ENCODE results near the gene ZNF417. TPM values are rescaled to one million over a fixed set of nuclear protein-coding genes. Genes with fewer than 3 reads are reported as not detected.

ZNF417 gene
- total and polyA plus RNA-seq, 2 of the 8 experiments (the other 6 are each of a cell fraction or from before 2014, with no cell fraction given) = 5.4 to 19.2 TPM

DNA sequence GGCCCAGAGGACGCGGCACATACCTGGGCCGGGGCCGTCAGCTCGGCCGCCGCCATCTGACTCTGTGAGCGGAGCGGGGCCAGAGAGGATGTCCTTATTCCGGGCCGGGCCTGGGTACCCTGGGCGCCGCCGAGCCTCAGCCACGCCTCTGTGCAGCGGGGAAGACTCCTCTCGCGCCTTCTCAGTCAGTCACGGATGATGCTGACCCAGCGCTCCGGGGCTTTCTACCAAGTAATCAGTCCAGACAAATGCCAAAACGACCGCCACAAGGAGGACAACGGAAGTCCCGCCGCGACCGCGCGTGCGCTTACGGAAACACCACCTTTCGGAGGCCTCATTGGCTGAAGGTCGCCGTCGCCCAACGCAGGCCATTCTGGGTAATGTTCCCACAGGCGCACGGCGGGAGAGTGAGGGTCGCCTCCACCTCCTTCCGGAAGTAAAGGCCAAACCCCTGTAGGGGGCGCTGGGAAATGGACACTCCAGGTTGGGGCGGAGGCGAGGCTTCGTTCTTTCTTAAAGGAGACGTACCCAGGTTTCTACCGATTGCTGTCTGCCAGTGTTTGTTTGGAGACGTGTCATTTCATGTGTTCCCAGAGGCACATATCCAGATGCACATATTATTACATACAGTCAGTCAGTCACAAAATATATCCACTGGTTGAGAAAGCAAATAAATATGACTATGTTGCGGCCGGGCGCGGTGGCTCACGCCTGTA lies 31.2 kb upstream of the ZNF417 start, which contains the start of gene ZNF256 (continued):
- TF ChIP-seq TAF1 (IDR thresholded peaks at IDR 0.05; ENCODE audit: low read depth, low read length) (peak; percentile 85), POLR2AphosphoS5 (IDR thresholded peaks at IDR 0.05; ENCODE audit: low read depth, low read length) (peak; percentile 91)
